Chondrocyte (in vitro differentiated cells): ENCODE results near the gene GDAP1L1. TPM values are rescaled to one million over a fixed set of nuclear protein-coding genes. Genes with fewer than 3 reads are reported as not detected.
"Not testable (repeated sequence)": the region's sequence is repeated elsewhere in the genome, so short reads cannot be mapped to it uniquely, and the experiment has no call there.

ENCODE experiments used
- DNase-seq: peaks from one replicate; pipeline ENCODE4 v3.0.0; 2021; ENCODE audit warnings: mixed read lengths, low spot score
- H3K27ac Mint-ChIP-seq: one replicate; pipeline ENCODE4 v1.8.0; 2021; ENCODE audit warnings: mild to moderate bottlenecking, moderate library complexity, mixed read lengths; ENCODE audit not compliant: unreplicated experiment
- H3K27me3 Mint-ChIP-seq: 2 replicates; pipeline ENCODE4 v1.8.0; 2021; ENCODE audit warnings: low read depth, mixed read lengths
- H3K36me3 Mint-ChIP-seq: 2 replicates; pipeline ENCODE4 v1.8.0; 2021; ENCODE audit warnings: low read depth, mixed read lengths
- H3K4me1 Mint-ChIP-seq: 2 replicates; pipeline ENCODE4 v1.8.0; 2021; ENCODE audit warnings: low read depth, mild to moderate bottlenecking, mixed read lengths
- H3K4me3 Mint-ChIP-seq: one replicate; pipeline ENCODE4 v1.8.0; 2021; ENCODE audit warnings: mild to moderate bottlenecking, moderate library complexity, mixed read lengths; ENCODE audit not compliant: unreplicated experiment
- H3K9me3 Mint-ChIP-seq: 2 replicates; pipeline ENCODE4 v1.8.0; 2021; ENCODE audit warnings: low read depth, mixed read lengths
- CTCF ChIP-seq: fragments of 200-600 bp; sonication (generic); IDR thresholded peaks from 2 replicates; pipeline ENCODE4 v1.5.0; 2021; ENCODE audit warnings: antibody characterized with exemption, mild to moderate bottlenecking, moderate library complexity
- total RNA-seq: library from RNA; stranded (reverse); gene quantifications from 3 replicates; pipeline ENCODE4 v1.2.1, GENCODE V29; 2021

GDAP1L1 gene
- total RNA-seq, 1 donor from 2014 or later, result not detected

GRCh38 chr20:44233436-44234016, 13.6 kb upstream of the GDAP1L1 start:
- no peak for DNase-seq
- H3K4me1 Mint-ChIP-seq, result peaks cover 4% of the 10 kb centered on the region
- H3K4me3 Mint-ChIP-seq, result no peak overlapping the region

DNA sequence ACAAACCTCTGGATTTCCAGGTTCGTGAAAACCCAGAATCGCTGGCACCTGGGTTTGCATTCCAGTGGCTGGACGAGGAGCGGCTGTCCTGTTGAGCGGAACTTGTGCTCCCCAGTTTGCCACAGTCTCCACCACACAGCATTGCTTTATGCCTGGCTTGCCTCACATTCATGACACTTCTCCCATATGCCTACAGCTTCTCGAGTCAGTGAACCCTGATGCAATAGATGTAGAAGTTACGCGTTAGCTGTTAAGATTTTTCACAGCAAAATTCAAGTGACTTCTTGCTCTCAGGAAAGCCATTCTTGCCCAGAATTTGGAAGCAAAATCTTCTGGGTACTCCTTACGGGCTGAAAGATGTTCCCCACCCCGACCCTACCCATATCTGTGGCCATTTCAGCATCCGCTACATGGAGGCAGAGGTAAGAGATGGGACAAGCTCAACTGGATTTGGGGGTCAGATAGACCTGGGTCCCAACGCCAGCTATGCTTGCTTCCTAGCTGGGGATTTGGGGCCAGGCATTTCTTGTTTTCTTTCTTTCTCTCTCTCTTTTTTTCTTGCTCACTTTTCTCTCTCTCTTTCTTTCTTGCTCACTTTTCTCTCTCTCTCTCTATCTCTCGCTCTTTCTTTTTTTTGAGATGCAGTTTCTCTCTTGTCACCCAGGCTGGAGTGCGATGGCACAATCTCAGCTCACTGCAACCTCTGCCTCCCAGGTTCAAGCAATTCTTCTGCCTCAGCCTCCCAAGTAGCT, 12.4 kb upstream of the GDAP1L1 start:
- no peak overlapping the region for H3K27ac Mint-ChIP-seq
- peaks cover 4% of the 10 kb centered on the region for H3K4me1 Mint-ChIP-seq
- peaks cover 9% of the 10 kb centered on the region for H3K9me3 Mint-ChIP-seq
- no peaks in the 10 kb centered on the region for H3K27me3 Mint-ChIP-seq
- H3K36me3 Mint-ChIP-seq, result no peaks in the 10 kb centered on the region
- DNase-seq, result no peak
- no peak overlapping the region for H3K4me3 Mint-ChIP-seq
- TF ChIP-seq CTCF, result no peak

More at GRCh38 chr20:44233436-44234016, 13.6 kb upstream of the GDAP1L1 start:
- Mint-ChIP-seq H3K36me3 (no peaks in the 10 kb centered on the region), H3K9me3 (peaks cover 3% of the 10 kb centered on the region), H3K27ac (no peak overlapping the region), H3K27me3 (no peaks in the 10 kb centered on the region)
- no peak for TF ChIP-seq CTCF

DNA sequence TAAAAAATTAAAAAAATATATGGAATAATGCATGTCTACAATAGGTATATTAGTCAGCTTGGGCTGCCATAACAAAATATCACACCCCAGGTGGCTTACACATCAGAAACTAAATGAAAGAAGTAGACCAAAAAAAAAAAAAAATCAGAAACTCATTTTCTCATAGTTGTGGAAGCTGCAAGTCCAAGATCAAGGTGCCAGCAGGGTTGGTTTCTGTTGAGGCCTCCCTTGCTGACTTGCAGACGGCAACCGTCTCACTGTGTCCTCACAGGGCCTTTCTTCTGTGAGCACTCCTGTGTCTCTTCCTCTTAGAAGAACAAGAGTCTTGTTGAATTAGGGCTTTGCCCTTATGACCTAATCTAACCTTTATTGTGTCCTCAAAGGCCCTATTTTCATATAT, 11.4 kb upstream of the GDAP1L1 start:
- peaks cover 9% of the 10 kb centered on the region for H3K9me3 Mint-ChIP-seq
- peaks cover 4% of the 10 kb centered on the region for H3K4me1 Mint-ChIP-seq

GRCh38 chr20:44236840-44237239, 10.3 kb upstream of the GDAP1L1 start:
- not testable (repeated sequence) for H3K9me3 Mint-ChIP-seq, H3K27ac Mint-ChIP-seq, H3K4me3 Mint-ChIP-seq, H3K27me3 Mint-ChIP-seq, H3K36me3 Mint-ChIP-seq, H3K4me1 Mint-ChIP-seq, DNase-seq

More for the DNA sequence above, 11.4 kb upstream of the GDAP1L1 start:
- Mint-ChIP-seq H3K27me3 (no peaks in the 10 kb centered on the region), H3K27ac (no peak overlapping the region), H3K36me3 (no peaks in the 10 kb centered on the region), H3K4me3 (no peak overlapping the region)
- DNase-seq, result no peak
- no peak for TF ChIP-seq CTCF

- Mint-ChIP-seq H3K9me3 (peaks cover 7% of the 10 kb centered on the region), H3K4me3 (no peak overlapping the region), H3K27me3 (peaks cover 2% of the 10 kb centered on the region), H3K27ac (no peak overlapping the region), H3K36me3 (no peaks in the 10 kb centered on the region), H3K4me1 (peaks cover 2% of the 10 kb centered on the region)
- DNase-seq, result no peak
- no peak for TF ChIP-seq CTCF
Measured at GRCh38 chr20:44241796-44242195, 5.3 kb upstream of the GDAP1L1 start.
